Epithelial cell of proximal tubule (primary cell): ENCODE measurements around the gene COPS9. TPM values are rescaled to one million over a fixed set of nuclear protein-coding genes. Genes with fewer than 3 reads are reported as not detected.

ENCODE experiments used
- DNase-seq: peaks from one replicate; pipeline ENCODE4 v3.0.0-alpha.2; 2011; ENCODE audit warnings: low read depth
- H3K4me3 ChIP-seq: 2 replicates; pipeline ENCODE4 v1.5.1; 2011; ENCODE audit warnings: low read depth, mild to moderate bottlenecking, low read length
- CTCF ChIP-seq: conservative IDR thresholded peaks from 2 replicates; pipeline ENCODE4 v1.5.1; 2012; ENCODE audit warnings: low read depth, mild to moderate bottlenecking, low read length
- total RNA-seq: library from RNA; depleted of rRNA; stranded (reverse); fragments of >200 nt; gene quantifications from 2 replicates; pipeline ENCODE4 v1.2.3, GENCODE V29; 2015

Gene COPS9
- total RNA-seq, 1 donor from 2014 or later: 274 TPM

- TF ChIP-seq CTCF: no peak
- no peak for DNase-seq
- H3K4me3 ChIP-seq: no peak overlapping the region
These were observed 34.2 kb upstream of the COPS9 start for GRCh38 chr2:240170354-240170735.

- no peak for DNase-seq
- no peak for TF ChIP-seq CTCF
- H3K4me3 ChIP-seq: no peak overlapping the region
These were observed 33.6 kb upstream of the COPS9 start for GRCh38 chr2:240169486-240170353.

- DNase-seq: no peak
- no peak for TF ChIP-seq CTCF
- no peak overlapping the region for H3K4me3 ChIP-seq
These were observed 32.6 kb upstream of the COPS9 start for GRCh38 chr2:240168546-240169361.

- TF ChIP-seq CTCF: no peak
- no peak overlapping the region for H3K4me3 ChIP-seq
- no peak for DNase-seq
These were observed 31.9 kb upstream of the COPS9 start for GRCh38 chr2:240168041-240168440.

DNA sequence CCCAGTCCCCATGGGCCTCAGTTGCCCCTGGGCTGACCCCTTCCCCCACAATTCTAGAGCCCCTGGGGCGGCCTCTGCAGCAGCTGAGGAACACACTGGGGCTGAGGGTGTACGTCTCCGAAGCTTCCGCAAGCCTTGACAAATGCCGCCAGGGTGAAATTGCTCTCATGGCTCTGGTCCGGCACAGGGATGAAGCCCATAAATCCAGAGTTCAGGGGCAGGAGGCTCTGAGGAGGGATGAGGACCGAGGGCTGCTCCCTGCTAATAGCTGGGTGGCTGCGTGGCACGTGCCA is 31.4 kb upstream of the COPS9 start:
- H3K4me3 ChIP-seq: no peak overlapping the region
- DNase-seq: no peak
- TF ChIP-seq CTCF: no peak

DNA sequence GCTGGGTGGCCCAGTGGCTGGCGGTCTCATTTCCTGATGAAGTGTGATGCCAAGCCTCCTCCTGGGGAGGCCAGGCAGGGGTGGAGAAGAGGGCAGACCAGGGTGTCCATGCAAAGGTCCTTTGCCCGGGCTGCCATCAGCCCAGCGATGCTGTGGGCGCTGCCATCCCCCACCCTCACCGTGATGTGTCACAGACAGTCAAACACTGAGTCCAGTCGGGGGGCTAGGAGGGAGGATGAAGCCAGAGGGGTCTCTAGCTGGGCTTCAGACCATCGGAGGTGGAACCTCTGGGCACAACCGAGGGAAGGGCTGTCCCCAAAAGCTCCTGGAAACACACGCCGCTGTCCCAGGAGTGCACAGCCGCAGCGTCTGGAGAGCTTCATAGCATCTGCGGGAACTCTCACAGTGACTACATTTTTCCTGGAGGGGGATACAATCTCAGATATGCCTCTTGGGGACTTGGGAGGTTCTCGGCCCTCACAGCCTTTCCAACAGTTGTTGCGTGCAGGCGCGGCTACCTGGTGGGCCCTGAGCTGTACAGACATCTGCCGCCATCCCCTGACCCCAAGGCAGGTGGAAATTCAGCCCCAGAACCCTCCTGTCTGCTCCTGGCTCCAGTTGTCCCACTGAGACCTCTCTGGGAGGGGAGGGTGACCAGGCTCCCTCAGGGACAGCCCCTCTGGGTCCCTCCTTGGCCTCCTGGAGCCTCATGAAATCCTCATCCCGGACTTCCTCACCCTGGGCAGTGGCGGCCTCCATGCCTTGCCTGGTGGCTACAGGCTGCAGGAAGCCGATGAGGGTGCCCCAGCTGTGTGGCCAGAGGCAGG is 30.9 kb upstream of the COPS9 start:
- TF ChIP-seq CTCF: no peak
- H3K4me3 ChIP-seq: no peak overlapping the region
- no peak for DNase-seq
